Mesodermal cell (in vitro differentiated cells): ENCODE data around the gene MDGA2.
"Not testable (repeated sequence)": the region's sequence is repeated elsewhere in the genome, so short reads cannot be mapped to it uniquely, and the experiment has no call there.

ENCODE experiments used
- H3K27ac ChIP-seq: 2 replicates; pipeline ENCODE4 v1.7.0; 2013; ENCODE audit warnings: mild to moderate bottlenecking, low read depth, low read length, moderate library complexity; ENCODE audit not compliant: severe bottlenecking
- H3K36me3 ChIP-seq: 2 replicates; pipeline ENCODE4 v1.7.1; 2013; ENCODE audit warnings: mild to moderate bottlenecking, low read length, moderate library complexity; ENCODE audit not compliant: control insufficient read depth, insufficient read depth
- H3K4me1 ChIP-seq: one replicate; pipeline ENCODE4 v1.7.1; 2013; ENCODE audit warnings: mild to moderate bottlenecking, low read length; ENCODE audit not compliant: insufficient read depth, control insufficient read depth, poor library complexity, severe bottlenecking
- H3K4me3 ChIP-seq: 2 replicates; pipeline ENCODE4 v1.7.0; 2013; ENCODE audit warnings: low read length, control low read depth, mild to moderate bottlenecking; ENCODE audit not compliant: insufficient read depth, poor library complexity, severe bottlenecking; ENCODE audit errors: extremely low read depth
- H3K9me3 ChIP-seq: 2 replicates; pipeline ENCODE4 v1.7.1; 2013; ENCODE audit warnings: mild to moderate bottlenecking, low read length, moderate library complexity; ENCODE audit not compliant: control insufficient read depth
- WGBS, 2 experiments: methylation state at CpG; one replicate each; pipeline ENCODE4 v1.1.5; 2013; ENCODE audit warnings: missing lambda C conversion rate in 2 of 2; ENCODE audit not compliant: insufficient coverage in 2 of 2; 5-methylcytosine and 5-hydroxymethylcytosine counted together

Gene MDGA2

DNA sequence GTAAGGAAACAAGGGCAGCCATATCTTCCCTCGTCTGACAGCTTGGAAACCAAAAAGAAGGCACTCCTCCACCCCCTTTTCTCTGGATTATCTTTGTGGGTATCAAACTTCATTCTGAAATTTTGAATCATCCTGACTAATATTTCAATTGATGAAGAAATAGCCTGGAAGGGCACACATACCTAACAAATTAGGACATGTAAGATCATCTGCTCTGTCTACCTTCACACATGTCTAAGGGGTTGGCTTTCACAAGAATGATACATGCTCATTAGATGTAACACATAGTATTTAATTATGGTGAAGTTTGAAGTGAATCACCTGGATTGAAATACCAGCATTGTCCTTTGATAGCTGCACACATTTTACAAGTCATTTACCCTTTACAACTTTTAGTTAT lies 675.7 kb downstream of the MDGA2 start:
- Histone ChIP-seq H3K9me3 (no peaks in the 10 kb centered on the region), H3K27ac (no peak overlapping the region), H3K4me3 (no peak overlapping the region), H3K4me1 (no peaks in the 10 kb centered on the region), H3K36me3 (no peaks in the 10 kb centered on the region)
- no CpG with 5 or more reads among the region's 1 CpG for WGBS, 2 experiments

GRCh38 chr14:46989566-46989965 lies 685.8 kb downstream of the MDGA2 start:
- Histone ChIP-seq H3K36me3 (no peaks in the 10 kb centered on the region), H3K27ac (no peak overlapping the region), H3K4me3 (no peak overlapping the region), H3K4me1 (no peaks in the 10 kb centered on the region), H3K9me3 (no peaks in the 10 kb centered on the region)

DNA sequence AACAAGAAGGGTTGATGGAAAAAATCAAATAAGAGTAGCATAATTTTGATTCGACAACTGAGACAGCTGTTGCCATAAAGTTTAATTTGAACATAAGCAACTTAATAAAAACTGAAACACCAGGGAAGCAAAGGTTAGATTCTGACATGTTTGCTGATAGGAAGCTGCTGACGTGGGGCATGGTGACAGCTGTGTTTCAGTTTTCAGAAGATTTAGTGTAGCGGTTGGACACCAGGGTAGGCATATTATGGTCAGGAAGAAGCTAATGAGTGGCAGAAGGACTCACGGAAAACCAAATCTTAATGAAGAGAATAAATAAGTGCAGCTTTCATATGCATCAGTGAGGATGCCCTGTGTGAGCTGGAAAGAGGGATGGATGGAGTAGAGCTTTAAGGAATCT lies 687.1 kb downstream of the MDGA2 start:
- Histone ChIP-seq H3K4me3 (no peak overlapping the region), H3K27ac (no peak overlapping the region), H3K9me3 (no peaks in the 10 kb centered on the region), H3K4me1 (no peaks in the 10 kb centered on the region), H3K36me3 (no peaks in the 10 kb centered on the region)
- 82 to 93% methylated on average over 3 to 4 of the region's 4 CpGs for WGBS, 2 experiments

- H3K27ac ChIP-seq = no peak overlapping the region
- 57 to 80% methylated on average over 1 to 3 of the region's 6 CpGs for WGBS, 2 experiments
Measured at GRCh38 chr14:46985529-46986380, 689.6 kb downstream of the MDGA2 start.

DNA sequence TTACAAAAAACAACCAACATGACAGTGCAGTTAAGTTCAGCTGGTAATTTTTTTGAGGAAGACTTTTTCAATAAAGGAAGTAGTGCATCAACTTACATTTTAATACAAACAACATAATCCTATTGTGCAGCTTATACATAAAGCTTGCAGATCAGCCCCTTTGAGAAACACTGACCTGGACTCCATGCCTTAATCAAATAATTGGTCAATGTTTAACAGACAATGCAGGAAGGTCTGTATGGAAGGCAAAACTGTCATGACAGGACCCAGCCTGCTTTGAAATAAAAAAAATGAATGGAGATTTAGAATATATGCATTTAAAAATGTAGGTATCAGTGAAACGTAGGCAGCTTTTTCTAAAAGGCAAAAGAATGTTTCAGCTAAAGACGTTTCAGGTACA lies 702.1 kb downstream of the MDGA2 start:
- Histone ChIP-seq H3K9me3 (no peaks in the 10 kb centered on the region), H3K36me3 (no peaks in the 10 kb centered on the region), H3K4me1 (no peaks in the 10 kb centered on the region), H3K4me3 (no peak overlapping the region), H3K27ac (no peak overlapping the region)
- WGBS, 2 experiments = 65% methylated on average over 2 of the region's 2 CpGs; no CpG with 5 or more reads in 1 of the 2 experiments

More at GRCh38 chr14:46985529-46986380, 689.6 kb downstream of the MDGA2 start:
- Histone ChIP-seq H3K9me3 (no peaks in the 10 kb centered on the region), H3K4me1 (no peaks in the 10 kb centered on the region), H3K36me3 (no peaks in the 10 kb centered on the region), H3K4me3 (no peak overlapping the region)

GRCh38 chr14:46964378-46964777 lies 711.0 kb downstream of the MDGA2 start:
- 50 to 100% methylated on average over 1 to 2 of the region's 3 CpGs for WGBS, 2 experiments

GRCh38 chr14:46951103-46951502 lies 724.3 kb downstream of the MDGA2 start:
- Histone ChIP-seq H3K9me3 (no peaks in the 10 kb centered on the region), H3K4me1 (no peaks in the 10 kb centered on the region), H3K27ac (no peak overlapping the region), H3K4me3 (no peak overlapping the region), H3K36me3 (no peaks in the 10 kb centered on the region)
- 100% methylated on average over 1 of the region's 2 CpGs; no CpG with 5 or more reads in 1 of the 2 experiments for WGBS, 2 experiments

More at GRCh38 chr14:46964378-46964777, 711.0 kb downstream of the MDGA2 start:
- no peaks in the 10 kb centered on the region for H3K9me3 ChIP-seq
- H3K4me1 ChIP-seq = no peaks in the 10 kb centered on the region
- no peak overlapping the region for H3K4me3 ChIP-seq
- H3K27ac ChIP-seq = no peak overlapping the region
- no peaks in the 10 kb centered on the region for H3K36me3 ChIP-seq

DNA sequence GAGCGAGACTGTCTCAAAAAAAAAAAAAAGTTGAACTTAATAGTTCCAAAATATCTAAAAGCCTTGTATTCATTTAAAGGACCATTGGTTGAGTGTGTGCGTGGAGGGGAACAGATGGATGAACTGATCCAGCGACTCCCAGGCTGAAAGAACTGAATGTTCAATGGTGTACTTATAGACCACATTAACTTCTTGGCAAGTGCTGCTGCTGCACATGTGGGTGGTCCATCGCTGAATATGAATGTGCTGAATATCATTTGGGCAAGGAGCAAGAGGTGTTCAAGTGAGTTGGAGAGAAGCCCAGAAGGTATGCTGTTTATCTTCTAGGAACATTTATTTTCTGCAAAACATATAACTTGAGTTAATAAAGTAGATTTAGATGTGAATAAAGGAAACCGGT lies 734.8 kb downstream of the MDGA2 start:
- Histone ChIP-seq H3K4me1 (no peaks in the 10 kb centered on the region), H3K36me3 (no peaks in the 10 kb centered on the region), H3K9me3 (no peaks in the 10 kb centered on the region), H3K27ac (no peak overlapping the region), H3K4me3 (no peak overlapping the region)
- 90 to 94% methylated on average over 2 of the region's 5 CpGs for WGBS, 2 experiments

DNA sequence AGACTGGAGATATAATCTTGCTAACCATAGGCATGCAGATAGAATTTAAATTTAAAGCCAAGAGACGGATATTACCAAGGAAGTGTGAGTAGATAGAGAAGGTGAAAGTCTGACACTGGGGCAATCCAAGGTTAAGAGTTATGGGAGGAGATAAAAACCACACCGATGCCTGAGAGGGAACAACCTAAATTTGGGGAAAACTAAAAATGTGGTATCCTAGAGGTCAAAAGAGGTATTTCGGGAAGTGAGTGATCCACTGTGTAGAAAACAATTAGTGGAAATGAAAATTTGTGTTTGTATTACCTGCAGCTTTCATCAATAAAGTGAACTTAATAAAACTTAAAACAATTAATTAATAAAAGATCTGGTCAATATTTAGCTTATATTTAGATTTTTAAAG lies 754.9 kb downstream of the MDGA2 start:
- Histone ChIP-seq H3K27ac (no peak overlapping the region), H3K4me1 (no peaks in the 10 kb centered on the region), H3K36me3 (no peaks in the 10 kb centered on the region), H3K4me3 (no peak overlapping the region), H3K9me3 (no peaks in the 10 kb centered on the region)
- WGBS, 2 experiments = 98 to 100% methylated on average over 1 to 3 of the region's 3 CpGs

GRCh38 chr14:46915539-46915938 lies 759.9 kb downstream of the MDGA2 start:
- not testable (repeated sequence) for H3K4me1 ChIP-seq, H3K36me3 ChIP-seq, H3K4me3 ChIP-seq, H3K9me3 ChIP-seq, H3K27ac ChIP-seq
- no CpG with 5 or more reads among the region's 4 CpGs for WGBS, 2 experiments

DNA sequence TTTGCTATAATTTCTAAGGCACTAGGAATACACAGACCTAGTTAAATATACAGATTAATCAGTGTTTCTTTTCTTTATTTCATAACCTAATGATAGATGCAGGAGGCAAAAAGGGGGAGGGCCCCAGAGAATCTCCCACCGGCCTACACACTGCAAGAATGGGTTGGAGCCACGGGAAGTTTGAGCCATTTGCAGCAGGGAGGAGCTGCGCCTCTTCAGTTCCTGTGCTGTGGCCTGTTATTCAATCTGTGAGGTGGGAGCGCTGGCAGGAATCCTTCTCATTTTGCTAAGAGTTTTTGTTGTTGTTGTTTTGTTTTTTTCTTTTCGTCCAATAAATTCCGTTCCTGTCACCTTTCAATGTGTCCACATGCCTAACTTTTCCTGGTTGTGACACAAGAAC lies 772.6 kb downstream of the MDGA2 start:
- Histone ChIP-seq H3K9me3 (no peaks in the 10 kb centered on the region), H3K4me3 (no peak overlapping the region), H3K27ac (no peak overlapping the region), H3K36me3 (no peaks in the 10 kb centered on the region), H3K4me1 (no peaks in the 10 kb centered on the region)
- WGBS, 2 experiments = 49 to 71% methylated on average over 1 to 2 of the region's 6 CpGs
